ENCODE data around the gene RPS19.

DNA sequence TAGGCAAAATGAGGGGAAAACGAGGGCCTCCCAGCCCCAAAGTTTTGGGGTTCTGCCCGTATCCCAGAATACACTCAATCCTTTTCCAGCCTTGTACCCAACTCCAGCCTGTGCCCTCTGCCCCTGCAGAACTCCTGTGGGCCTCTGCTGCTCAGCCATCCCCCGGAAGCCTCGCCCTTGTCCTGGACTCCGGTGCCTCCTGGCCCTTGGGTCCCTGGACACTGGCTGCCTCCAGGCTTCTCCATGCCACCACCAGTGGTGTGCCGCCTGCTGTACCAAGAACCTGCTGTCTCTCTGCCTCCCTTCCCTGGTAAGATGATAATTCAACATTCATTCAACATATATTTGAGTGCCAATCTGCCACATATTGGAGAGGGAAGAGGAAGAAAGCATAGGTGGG, 11.4 kb upstream of the RPS19 start:
- TF ChIP-seq, protein P1, sequence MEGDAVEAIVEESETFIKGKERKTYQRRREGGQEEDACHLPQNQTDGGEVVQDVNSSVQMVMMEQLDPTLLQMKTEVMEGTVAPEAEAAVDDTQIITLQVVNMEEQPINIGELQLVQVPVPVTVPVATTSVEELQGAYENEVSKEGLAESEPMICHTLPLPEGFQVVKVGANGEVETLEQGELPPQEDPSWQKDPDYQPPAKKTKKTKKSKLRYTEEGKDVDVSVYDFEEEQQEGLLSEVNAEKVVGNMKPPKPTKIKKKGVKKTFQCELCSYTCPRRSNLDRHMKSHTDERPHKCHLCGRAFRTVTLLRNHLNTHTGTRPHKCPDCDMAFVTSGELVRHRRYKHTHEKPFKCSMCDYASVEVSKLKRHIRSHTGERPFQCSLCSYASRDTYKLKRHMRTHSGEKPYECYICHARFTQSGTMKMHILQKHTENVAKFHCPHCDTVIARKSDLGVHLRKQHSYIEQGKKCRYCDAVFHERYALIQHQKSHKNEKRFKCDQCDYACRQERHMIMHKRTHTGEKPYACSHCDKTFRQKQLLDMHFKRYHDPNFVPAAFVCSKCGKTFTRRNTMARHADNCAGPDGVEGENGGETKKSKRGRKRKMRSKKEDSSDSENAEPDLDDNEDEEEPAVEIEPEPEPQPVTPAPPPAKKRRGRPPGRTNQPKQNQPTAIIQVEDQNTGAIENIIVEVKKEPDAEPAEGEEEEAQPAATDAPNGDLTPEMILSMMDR (IDR thresholded peaks at IDR 0.05 in 8 of 11, conservative IDR thresholded peaks at IDR 0.05 in 3 of 11) = no peak
- no peak for TF ChIP-seq POLR2A (IDR thresholded peaks at IDR 0.05)

All from spleen (tissue), 7 donors.